ENCODE data around the gene CYGB.

CYGB gene

GRCh38 chr17:76532072-76532651 lies 5.3 kb downstream of the CYGB start:
- no peak for TF ChIP-seq CTCF (IDR thresholded peaks at IDR 0.05; ENCODE audit: low read depth, low read length)
- in situ Hi-C loops (cut with HindIII; ENCODE audit: low sequenced_read_pairs) = no loop called here
- no peak overlapping the region for H3K4me3 ChIP-seq (ENCODE audit: low read depth, low read length)
- no peak for DNase-seq (ENCODE audit: low read depth, low spot score)

- in situ Hi-C loops (cut with HindIII; ENCODE audit: low sequenced_read_pairs) = no loop called here
- no peak for TF ChIP-seq CTCF (IDR thresholded peaks at IDR 0.05; ENCODE audit: low read depth, low read length)
- no peak for DNase-seq (ENCODE audit: low read depth, low spot score)
Observed at GRCh38 chr17:76531486-76532038, 5.9 kb downstream of the CYGB start.

GRCh38 chr17:76530811-76531485 lies 6.6 kb downstream of the CYGB start:
- in situ Hi-C loops (cut with HindIII; ENCODE audit: low sequenced_read_pairs) = no loop called here
- no peak overlapping the region for H3K4me3 ChIP-seq (ENCODE audit: low read depth, low read length)
- DNase-seq (ENCODE audit: low read depth, low spot score) = no peak
- TF ChIP-seq CTCF (IDR thresholded peaks at IDR 0.05; ENCODE audit: low read depth, low read length) = no peak

More at GRCh38 chr17:76531486-76532038, 5.9 kb downstream of the CYGB start:
- H3K4me3 ChIP-seq (ENCODE audit: low read depth, low read length) = no peak overlapping the region

GRCh38 chr17:76530095-76530723 lies 7.3 kb downstream of the CYGB start:
- DNase-seq (ENCODE audit: low read depth, low spot score) = no peak
- in situ Hi-C loops (cut with HindIII; ENCODE audit: low sequenced_read_pairs) = no loop called here
- H3K4me3 ChIP-seq (ENCODE audit: low read depth, low read length) = no peak overlapping the region
- no peak for TF ChIP-seq CTCF (IDR thresholded peaks at IDR 0.05; ENCODE audit: low read depth, low read length)

- in situ Hi-C loops (cut with HindIII; ENCODE audit: low sequenced_read_pairs) = no loop called here
- peak; percentile 64 for DNase-seq (ENCODE audit: low read depth, low spot score)
- H3K4me3 ChIP-seq (ENCODE audit: low read depth, low read length) = no peak overlapping the region
- no peak for TF ChIP-seq CTCF (IDR thresholded peaks at IDR 0.05; ENCODE audit: low read depth, low read length)
Observed at GRCh38 chr17:76529224-76530094, 8.1 kb downstream of the CYGB start.

Data from astrocyte of the spinal cord (primary cell).